H1 (cell line): ENCODE data around the gene TRAPPC5. TPM values are rescaled to one million over a fixed set of nuclear protein-coding genes. Genes with fewer than 3 reads are reported as not detected.

Experiments
- CTCF ChIA-PET: fragments of 300-600 bp; sonication (Branson Sonifier 250); formaldehyde crosslinking; loops from one replicate; lab custom pipeline; 2021; ENCODE audit not compliant: partially characterized antibody; lab: Charles Lee
- POLR2A ChIA-PET: fragments of 300-600 bp; sonication (Branson Sonifier 250); formaldehyde crosslinking; loops from one replicate; lab custom pipeline; 2021; ENCODE audit warnings: inconsistent platforms; ENCODE audit not compliant: partially characterized antibody; lab: Charles Lee
- DNase-seq, 2 experiments: peaks; one replicate each; pipeline versions ENCODE4 v3.0.0 to v3.0.0-alpha.2; 2010 to 2022; ENCODE audit warnings: low spot score in 2 of 2, low read depth in 1 of 2, mixed read lengths in 1 of 2
- FAIRE-seq: peaks from 2 replicates; lab custom pipeline; 2011; peaks lifted over from hg19 to GRCh38; lab: Jason Lieb, UNC
- H2AFZ ChIP-seq: 2 replicates; pipeline ENCODE4 v1.8.1; 2012; ENCODE audit warnings: low read length, inconsistent platforms
- H2AK5ac ChIP-seq: 2 replicates; pipeline ENCODE4 v1.6.1; 2013; ENCODE audit warnings: low read depth, low read length
- H2BK120ac ChIP-seq: replicated peaks from 2 replicates; pipeline ENCODE3; 2013; ENCODE audit warnings: low read depth, low read length, inconsistent platforms
- H2BK12ac ChIP-seq: 2 replicates; pipeline ENCODE4 v1.6.1; 2013; ENCODE audit warnings: low read depth, low read length
- H2BK15ac ChIP-seq: 2 replicates; pipeline ENCODE4 v1.6.1; 2013; ENCODE audit warnings: low read length
- H2BK20ac ChIP-seq: 2 replicates; pipeline ENCODE4 v1.6.1; 2013; ENCODE audit warnings: low read length
- H2BK5ac ChIP-seq: 2 replicates; pipeline ENCODE4 v1.6.1; 2013; ENCODE audit warnings: low read depth, low read length
- H3K14ac ChIP-seq: 2 replicates; pipeline ENCODE4 v1.6.1; 2013; ENCODE audit warnings: inconsistent platforms; ENCODE audit not compliant: insufficient read length
- H3K18ac ChIP-seq: 2 replicates; pipeline ENCODE4 v1.6.1; 2013; ENCODE audit warnings: low read length; ENCODE audit errors: extremely low read depth
- H3K23ac ChIP-seq: 2 replicates; pipeline ENCODE4 v1.6.1; 2013; ENCODE audit warnings: inconsistent platforms; ENCODE audit not compliant: insufficient read length
- H3K23me2 ChIP-seq: 2 replicates; pipeline ENCODE4 v1.6.1; 2013; ENCODE audit warnings: low read depth, low read length
- H3K27ac ChIP-seq: 2 replicates; pipeline ENCODE4 v1.6.1; 2011; ENCODE audit warnings: low read depth, low read length, inconsistent platforms
- H3K27me3 ChIP-seq, 4 experiments: replicated peaks in 1 of 4; 1 replicate in 1 of 4; 2 replicates in 3 of 4; pipeline versions ENCODE4 v1.6.1 to v1.8.1; 2011 to 2013; ENCODE audit warnings: low read length in 3 of 4, mild to moderate bottlenecking in 3 of 4, inconsistent platforms in 2 of 4, mixed read lengths in 2 of 4, moderate library complexity in 1 of 4; ENCODE audit not compliant: control insufficient read depth in 3 of 4, insufficient read depth in 3 of 4; ENCODE audit errors: extremely low read depth in 1 of 4
- H3K36me3 ChIP-seq, 4 experiments: 2 replicates each; pipeline versions ENCODE4 v1.6.1 to v1.8.1; 2011 to 2013; ENCODE audit warnings: mild to moderate bottlenecking in 4 of 4, low read length in 3 of 4, moderate library complexity in 2 of 4, control low read depth in 1 of 4, inconsistent platforms in 1 of 4; ENCODE audit not compliant: insufficient read depth in 4 of 4, control insufficient read depth in 2 of 4
- H3K4ac ChIP-seq: replicated peaks from 2 replicates; pipeline ENCODE3; 2013; ENCODE audit warnings: low read length, low read depth, mixed read lengths, inconsistent platforms; ENCODE audit not compliant: insufficient read length
- H3K4me1 ChIP-seq, 4 experiments: replicated peaks in 1 of 4; 1 replicate in 1 of 4; 2 replicates in 3 of 4; pipeline versions ENCODE4 v1.6.1 to v1.8.1; 2011 to 2013; ENCODE audit warnings: low read length in 3 of 4, inconsistent platforms in 2 of 4, mixed read lengths in 1 of 4; ENCODE audit not compliant: insufficient read depth in 4 of 4, control insufficient read depth in 3 of 4
- H3K4me2 ChIP-seq, 2 experiments: 2 replicates each; pipeline versions ENCODE4 v1.6.1 to v1.8.1; 2011 to 2013; ENCODE audit warnings: low read depth in 2 of 2, low read length in 2 of 2, control low read depth in 1 of 2, inconsistent platforms in 1 of 2, mild to moderate bottlenecking in 1 of 2; ENCODE audit not compliant: insufficient read depth in 1 of 2
- H3K4me3 ChIP-seq, 4 experiments: fragments of 200-600, 300-600 bp in 1 of 4; sonication (generic), shearing (Covaris generic), sonication (Bioruptor Twin) in 1 of 4; 2 replicates each; pipeline versions ENCODE4 v1.5.1 to v1.8.1; 2011 to 2016; ENCODE audit warnings: low read length in 4 of 4, low read depth in 3 of 4, control low read depth in 2 of 4, inconsistent platforms in 2 of 4, mild to moderate bottlenecking in 2 of 4, mixed read lengths in 1 of 4, moderate library complexity in 1 of 4; ENCODE audit not compliant: insufficient read depth in 2 of 4; ENCODE audit errors: extremely low read depth in 1 of 4
- H3K56ac ChIP-seq: replicated peaks from 2 replicates; pipeline ENCODE3; 2013; ENCODE audit warnings: low read depth, mild to moderate bottlenecking, mixed read lengths, low read length, inconsistent platforms; ENCODE audit not compliant: insufficient read length
- H3K79me1 ChIP-seq: 2 replicates; pipeline ENCODE4 v1.6.1; 2013; ENCODE audit warnings: low read depth, low read length, control low read depth
- H3K79me2 ChIP-seq, 2 experiments: 2 replicates each; pipeline versions ENCODE4 v1.6.1 to v1.8.1; 2012 to 2013; ENCODE audit warnings: low read length in 2 of 2, mild to moderate bottlenecking in 2 of 2, inconsistent platforms in 1 of 2; ENCODE audit not compliant: insufficient read depth in 2 of 2, control insufficient read depth in 1 of 2
- H3K9ac ChIP-seq, 4 experiments: replicated peaks in 1 of 4; 1 replicate in 1 of 4; 2 replicates in 3 of 4; pipeline versions ENCODE4 v1.6.1 to v1.8.1; 2011 to 2013; ENCODE audit warnings: low read depth in 3 of 4, low read length in 3 of 4, control low read depth in 2 of 4, mild to moderate bottlenecking in 2 of 4, moderate library complexity in 2 of 4, inconsistent platforms in 1 of 4; ENCODE audit errors: extremely low read depth in 1 of 4
- H3K9me3 ChIP-seq, 2 experiments: 2 replicates each; pipeline versions ENCODE4 v1.6.1 to v1.8.1; 2012 to 2013; ENCODE audit warnings: mild to moderate bottlenecking in 2 of 2, moderate library complexity in 2 of 2, control low read depth in 1 of 2, inconsistent platforms in 1 of 2, low read depth in 1 of 2, low read length in 1 of 2, mixed read lengths in 1 of 2; ENCODE audit not compliant: insufficient read depth in 2 of 2
- H4K20me1 ChIP-seq, 2 experiments: replicated peaks in 1 of 2; 2 replicates each; pipeline versions ENCODE3 to v1.8.1; 2011 to 2013; ENCODE audit warnings: inconsistent platforms in 2 of 2, low read length in 2 of 2, mild to moderate bottlenecking in 1 of 2; ENCODE audit not compliant: insufficient read depth in 2 of 2, control insufficient read depth in 1 of 2
- H4K5ac ChIP-seq: 2 replicates; pipeline ENCODE4 v1.6.1; 2013; ENCODE audit warnings: low read length, low read depth, mixed read lengths, inconsistent platforms; ENCODE audit not compliant: insufficient read length
- H4K8ac ChIP-seq: 2 replicates; pipeline ENCODE4 v1.8.0; 2013; ENCODE audit warnings: mild to moderate bottlenecking, moderate library complexity, low read length, inconsistent platforms; ENCODE audit not compliant: insufficient read depth; ENCODE audit errors: extremely low read depth
- H4K91ac ChIP-seq: replicated peaks from 2 replicates; pipeline ENCODE3; 2013; ENCODE audit warnings: low read length, mixed read lengths, inconsistent platforms; ENCODE audit not compliant: insufficient read length
- ASH2L ChIP-seq: fragments of 200-600, 300-600 bp; sonication (generic); IDR thresholded peaks from one replicate; pipeline ENCODE4 v1.7.1; 2017; ENCODE audit warnings: low read length
- BACH1 ChIP-seq: IDR thresholded peaks from 2 replicates; pipeline ENCODE4 v1.6.1; 2012; ENCODE audit warnings: low read length, improper control_type of control experiment
- BRCA1 ChIP-seq: IDR thresholded peaks from 2 replicates; pipeline ENCODE4 v1.6.1; 2012; ENCODE audit warnings: low read depth, low read length, improper control_type of control experiment
- CREB1 ChIP-seq: IDR thresholded peaks from 2 replicates; pipeline ENCODE4 v1.6.1; 2012; ENCODE audit warnings: inconsistent platforms
- GTF2F1 ChIP-seq: IDR thresholded peaks from 2 replicates; pipeline ENCODE4 v1.6.1; 2012; ENCODE audit warnings: low read depth, low read length, improper control_type of control experiment, borderline replicate concordance
- HDAC6 ChIP-seq: IDR thresholded peaks from one replicate; pipeline ENCODE4 v1.7.1; 2012; ENCODE audit warnings: low read depth, mild to moderate bottlenecking, inconsistent platforms, low read length, moderate library complexity
- JUN ChIP-seq: IDR thresholded peaks from 2 replicates; pipeline ENCODE4 v1.6.1; 2011; ENCODE audit warnings: low read depth, mild to moderate bottlenecking, improper control_type of control experiment, low read length
- KDM1A ChIP-seq: fragments of 200-600, 300-600 bp; sonication (generic); IDR thresholded peaks from 2 replicates; pipeline ENCODE4 v1.7.1; 2016; ENCODE audit warnings: mild to moderate bottlenecking, low read length, borderline replicate concordance
- PHF8 ChIP-seq: fragments of 200-600 bp; sonication (generic); conservative IDR thresholded peaks from 2 replicates; pipeline ENCODE4 v1.7.1; 2012; ENCODE audit warnings: low read depth, mild to moderate bottlenecking, inconsistent platforms, low read length, moderate library complexity
- SIRT6 ChIP-seq: IDR thresholded peaks from one replicate; pipeline ENCODE4 v1.7.1; 2012; ENCODE audit warnings: low read length, inconsistent platforms
- SIX5 ChIP-seq: IDR thresholded peaks from 2 replicates; pipeline ENCODE4 v1.6.1; 2011; ENCODE audit warnings: mild to moderate bottlenecking, low read depth, low read length
- TEAD4 ChIP-seq: IDR thresholded peaks from 2 replicates; pipeline ENCODE4 v1.6.1; 2012; ENCODE audit warnings: low read depth, low read length, inconsistent platforms, mixed read lengths
- WGBS, 2 experiments: shearing (Covaris generic) in 1 of 2; methylation state at CpG; one replicate each; pipeline versions ENCODE4 v1.1.6 to v1.1.7; 2013 to 2015; ENCODE audit warnings: low lambda C conversion rate in 2 of 2, mixed read lengths in 2 of 2, inconsistent platforms in 1 of 2, low coverage in 1 of 2, missing lambda C conversion rate in 1 of 2; ENCODE audit not compliant: insufficient replicate concordance in 2 of 2, insufficient coverage in 1 of 2, insufficient read length in 1 of 2; ENCODE audit errors: extremely low coverage in 1 of 2, missing lambda C conversion rate in 1 of 2; 5-methylcytosine and 5-hydroxymethylcytosine counted together
- polyA plus RNA-seq, 7 experiments: library from polyadenylated mRNA; depleted of rRNA in 3 of 7; stranded (reverse) in 5 of 7; unstranded in 2 of 7; fragments of >200 nt in 5 of 7; fragments of 200-250 nt in 2 of 7; gene quantifications; 1 replicate in 5 of 7; 2 replicates in 1 of 7; 4 replicates in 1 of 7; pipeline versions ENCODE4 v1.2.1 to v1.2.3, GENCODE V29; 2011 to 2013; ENCODE audit warnings: missing spikeins in 2 of 7, mixed read lengths in 2 of 7
- total RNA-seq: library from RNA; stranded (reverse); fragmentation: NEBNext Ultra II Directional; extraction: Animal tissue kit (Norgen Biotek cat#: 25700); gene quantifications from 2 replicates; pipeline ENCODE4 v1.2.1, GENCODE V29; 2021

TRAPPC5 gene
- total and polyA plus RNA-seq, 2 of the 8 experiments (the other 6 are each of a cell fraction or from before 2014, with no cell fraction given) = 109 to 120 TPM

- H3K36me3 ChIP-seq = no peaks in the 10 kb centered on the region
- no peak overlapping the region for H3K56ac ChIP-seq
- no peak overlapping the region for H3K4me3 ChIP-seq
- H3K23ac ChIP-seq = no peak overlapping the region
- no peak overlapping the region for H2BK15ac ChIP-seq
- H2BK120ac ChIP-seq = no peak overlapping the region
- ChIA-PET POLR2A (interaction anchor here (0.9 to 1.0 kb wide), 2 partner anchors 78 to 237 kb away, joined by 3 read pairs; partner anchors contain the start of gene TIMM44), CTCF (interaction anchor here (0.5 kb wide), 1 partner anchor 1810 kb away, joined by 3 read pairs; no protein-coding TSS in a partner anchor)
- no peaks in the 10 kb centered on the region for H3K79me2 ChIP-seq
- H2BK12ac ChIP-seq = 0 out of 2 replicates have a peak overlapping the region, but pooled peaks have one; percentile 50
- H4K20me1 ChIP-seq = no peaks in the 10 kb centered on the region
- no peak overlapping the region for H2AFZ ChIP-seq
- 0 out of 2 replicates have a peak, but pooled peaks cover 1% of the 10 kb centered on the region for H3K23me2 ChIP-seq
- H3K27me3 ChIP-seq = no peaks in the 10 kb centered on the region; a peak in 1 of 7 replicates
- H3K9me3 ChIP-seq = no peaks in the 10 kb centered on the region
- H3K9ac ChIP-seq = no peak overlapping the region
- H2AK5ac ChIP-seq = no peak overlapping the region
- no peaks in the 10 kb centered on the region; a peak in 1 of 7 replicates for H3K4me1 ChIP-seq
- no peak overlapping the region for H4K91ac ChIP-seq
- no peak overlapping the region for H2BK20ac ChIP-seq
- no peak overlapping the region for H3K18ac ChIP-seq
- FAIRE-seq (no peak), DNase-seq (no peak)
- no peak overlapping the region for H3K4ac ChIP-seq
- H3K4me2 ChIP-seq = no peak overlapping the region
- H3K14ac ChIP-seq = no peak overlapping the region
- no peak overlapping the region for H2BK5ac ChIP-seq
- no peak overlapping the region for H4K5ac ChIP-seq
- H3K79me1 ChIP-seq = no peaks in the 10 kb centered on the region
- no peak for TF ChIP-seq KDM1A
- no peak for TF ChIP-seq CREB1
- no peak for TF ChIP-seq TEAD4
- TF ChIP-seq JUN = no peak
- no peak for TF ChIP-seq HDAC6
- TF ChIP-seq BRCA1 = no peak
- no peak for TF ChIP-seq ASH2L
- TF ChIP-seq BACH1 = no peak
- no peak for TF ChIP-seq SIRT6
- TF ChIP-seq SIX5 = no peak
- TF ChIP-seq GTF2F1 = no peak
- TF ChIP-seq PHF8 = no peak
- peak overlapping the region; percentile 71; the same call in 1 of the 2 replicates for H4K8ac ChIP-seq
- H3K27ac ChIP-seq = no peak overlapping the region
- 78% methylated on average over 7 of the region's 8 CpGs; no CpG with 5 or more reads in 1 of the 2 experiments for WGBS, 2 experiments
These were observed 26.4 kb downstream of the TRAPPC5 start for GRCh38 chr19:7706955-7707456.
